Gastrocnemius medialis (tissue), 4 donors: ENCODE measurements around the gene CTR9.

Experiments used
- POLR2A ChIP-seq, 2 donors: fragments of 450-650 bp; IDR thresholded peaks; one replicate each; pipeline ENCODE4 v1.6.1; 2017; ENCODE audit warnings: antibody characterized with exemption in 2 of 2, mild to moderate bottlenecking in 2 of 2, moderate library complexity in 2 of 2
- TF ChIP-seq, protein P1 (sequence below), 5 experiments: fragments of 450-650 bp in 3 of 5; fragments of 200-600 bp in 2 of 5; sonication (generic) in 2 of 5; IDR thresholded peaks in 4 of 5; conservative IDR thresholded peaks in 1 of 5; 1 replicate in 4 of 5; 2 replicates in 1 of 5; pipeline ENCODE4 v1.5.1; 2016 to 2019; ENCODE audit warnings: antibody characterized with exemption in 5 of 5, mild to moderate bottlenecking in 3 of 5, moderate library complexity in 3 of 5

DNA sequence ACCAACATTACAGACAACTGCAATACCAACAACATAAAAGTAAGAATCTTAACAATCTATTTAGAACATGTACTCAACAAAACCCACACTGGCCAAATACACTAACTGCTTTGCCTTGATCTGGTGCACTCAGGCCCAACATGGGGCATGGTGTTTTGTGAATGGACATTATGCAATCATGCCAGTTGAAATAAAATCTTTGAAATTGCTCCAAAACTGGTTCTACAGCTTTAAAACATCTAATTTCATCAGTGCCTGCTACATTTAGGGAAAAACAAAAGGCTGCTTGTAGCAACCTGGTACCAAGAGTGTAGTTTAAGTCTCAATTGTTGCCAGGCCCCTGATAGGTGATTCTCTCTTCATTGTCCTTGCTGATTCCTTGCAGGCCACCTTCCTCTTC, 3.3 kb upstream of the CTR9 start:
- TF ChIP-seq, protein P1, sequence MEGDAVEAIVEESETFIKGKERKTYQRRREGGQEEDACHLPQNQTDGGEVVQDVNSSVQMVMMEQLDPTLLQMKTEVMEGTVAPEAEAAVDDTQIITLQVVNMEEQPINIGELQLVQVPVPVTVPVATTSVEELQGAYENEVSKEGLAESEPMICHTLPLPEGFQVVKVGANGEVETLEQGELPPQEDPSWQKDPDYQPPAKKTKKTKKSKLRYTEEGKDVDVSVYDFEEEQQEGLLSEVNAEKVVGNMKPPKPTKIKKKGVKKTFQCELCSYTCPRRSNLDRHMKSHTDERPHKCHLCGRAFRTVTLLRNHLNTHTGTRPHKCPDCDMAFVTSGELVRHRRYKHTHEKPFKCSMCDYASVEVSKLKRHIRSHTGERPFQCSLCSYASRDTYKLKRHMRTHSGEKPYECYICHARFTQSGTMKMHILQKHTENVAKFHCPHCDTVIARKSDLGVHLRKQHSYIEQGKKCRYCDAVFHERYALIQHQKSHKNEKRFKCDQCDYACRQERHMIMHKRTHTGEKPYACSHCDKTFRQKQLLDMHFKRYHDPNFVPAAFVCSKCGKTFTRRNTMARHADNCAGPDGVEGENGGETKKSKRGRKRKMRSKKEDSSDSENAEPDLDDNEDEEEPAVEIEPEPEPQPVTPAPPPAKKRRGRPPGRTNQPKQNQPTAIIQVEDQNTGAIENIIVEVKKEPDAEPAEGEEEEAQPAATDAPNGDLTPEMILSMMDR (IDR thresholded peaks at IDR 0.05 in 4 of 5, conservative IDR thresholded peaks at IDR 0.05 in 1 of 5) = no peak
- no peak for TF ChIP-seq POLR2A (IDR thresholded peaks at IDR 0.05)
